NAMALWA (cell line): ENCODE measurements around the gene KIF21B.
"Not testable (repeated sequence)": the region's sequence is repeated elsewhere in the genome, so short reads cannot be mapped to it uniquely, and the experiment has no call there.

Experiments used
- DNase-seq: peaks from one replicate; pipeline ENCODE4 v3.0.0-alpha.2; 2015; ENCODE audit warnings: low spot score

KIF21B gene

GRCh38 chr1:200938955-200939354 lies 84.6 kb downstream of the KIF21B start:
- no peak for DNase-seq

GRCh38 chr1:200935286-200935962 lies 88.1 kb downstream of the KIF21B start:
- DNase-seq = not testable (repeated sequence)

DNA sequence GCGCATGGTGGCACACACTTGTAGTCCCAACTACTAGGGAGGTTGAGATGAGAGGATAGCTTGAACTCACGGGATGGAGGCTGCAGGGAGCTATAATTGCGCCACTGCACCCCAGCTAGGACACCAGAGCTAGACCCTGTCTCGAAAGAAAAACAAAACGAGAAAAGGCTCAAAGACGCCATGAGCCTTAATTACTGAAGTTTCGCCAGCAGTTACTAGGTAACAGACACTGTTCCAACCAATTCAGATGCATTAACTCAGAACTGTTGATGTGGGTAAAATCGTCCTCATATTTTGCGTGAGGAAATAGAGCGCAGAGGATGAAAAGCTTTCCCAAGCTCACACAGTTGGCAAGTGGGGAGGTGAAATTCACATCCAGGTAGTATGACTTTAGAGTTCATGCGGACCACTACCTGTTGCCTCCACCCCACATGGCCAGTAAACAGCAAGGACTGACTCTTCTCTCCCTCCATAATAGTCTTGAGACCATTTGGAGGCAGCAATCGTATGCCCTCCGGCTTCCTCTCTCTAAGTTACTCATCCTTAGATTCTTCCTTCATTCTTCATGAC lies 88.8 kb downstream of the KIF21B start:
- no peak for DNase-seq

- DNase-seq = no peak
Measured at GRCh38 chr1:200931776-200932175, 91.7 kb downstream of the KIF21B start.

DNA sequence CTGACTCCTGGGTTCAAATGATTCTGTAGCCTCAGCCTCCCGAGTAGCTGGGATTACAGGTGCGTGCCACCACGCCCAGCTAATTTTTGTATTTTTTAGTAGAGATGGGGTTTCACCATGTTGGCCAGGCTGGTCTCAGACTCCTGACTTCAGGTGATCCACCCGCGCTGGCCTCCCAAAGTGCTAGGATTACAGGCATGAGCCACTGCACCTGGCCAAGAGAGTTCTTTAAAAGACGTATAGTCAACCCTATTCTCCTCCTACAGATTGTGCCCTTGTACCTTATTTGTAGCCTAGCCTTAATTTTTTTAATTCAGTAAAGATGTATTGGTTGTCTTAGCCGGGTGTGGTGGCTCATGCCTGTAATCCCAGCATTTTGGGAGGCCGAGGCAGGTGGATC lies 93.2 kb downstream of the KIF21B start:
- DNase-seq = not testable (repeated sequence)

GRCh38 chr1:200929530-200930278 lies 93.8 kb downstream of the KIF21B start:
- DNase-seq = no peak

- no peak for DNase-seq
Measured at GRCh38 chr1:200925831-200926230, 97.7 kb downstream of the KIF21B start.

DNA sequence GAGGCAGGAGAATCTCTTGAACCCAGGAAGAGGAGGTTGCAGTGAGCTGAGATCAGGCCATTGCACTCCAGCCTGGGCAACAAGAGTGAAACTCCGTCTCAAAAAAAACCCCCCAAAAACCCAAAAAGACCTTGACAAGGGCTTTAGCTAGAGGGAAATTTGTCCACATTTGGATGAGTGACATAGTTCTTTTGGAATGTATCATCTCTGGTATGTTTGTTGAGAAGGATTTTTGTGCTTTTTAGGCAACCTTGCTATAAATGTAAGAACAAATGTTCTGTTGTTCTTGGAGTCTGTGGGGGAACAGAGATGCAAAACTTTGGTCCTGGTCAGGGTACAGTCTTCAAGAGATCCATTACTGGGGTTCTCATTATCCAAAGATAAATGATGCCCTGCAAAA lies 99.9 kb downstream of the KIF21B start:
- no peak for DNase-seq

DNA sequence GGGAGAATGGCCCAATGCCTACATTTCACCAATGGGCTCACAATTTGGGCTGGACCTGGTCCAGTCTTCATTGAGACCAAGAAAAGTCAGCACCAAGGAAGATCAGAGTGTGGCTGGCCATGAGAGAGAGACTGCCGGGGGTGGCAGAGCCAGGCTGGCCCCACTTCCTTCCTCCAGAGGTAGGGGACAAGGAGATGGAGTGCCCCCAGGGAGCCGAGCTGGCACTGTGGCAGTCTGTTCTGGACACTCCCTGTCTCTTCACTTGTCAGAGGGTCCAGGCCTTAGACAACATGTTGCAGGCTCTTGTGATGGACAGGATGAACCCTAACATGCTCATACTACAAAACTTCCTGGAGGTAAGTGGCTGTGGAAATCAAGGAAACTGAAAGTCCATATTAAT lies 101.1 kb downstream of the KIF21B start:
- no peak for DNase-seq

DNA sequence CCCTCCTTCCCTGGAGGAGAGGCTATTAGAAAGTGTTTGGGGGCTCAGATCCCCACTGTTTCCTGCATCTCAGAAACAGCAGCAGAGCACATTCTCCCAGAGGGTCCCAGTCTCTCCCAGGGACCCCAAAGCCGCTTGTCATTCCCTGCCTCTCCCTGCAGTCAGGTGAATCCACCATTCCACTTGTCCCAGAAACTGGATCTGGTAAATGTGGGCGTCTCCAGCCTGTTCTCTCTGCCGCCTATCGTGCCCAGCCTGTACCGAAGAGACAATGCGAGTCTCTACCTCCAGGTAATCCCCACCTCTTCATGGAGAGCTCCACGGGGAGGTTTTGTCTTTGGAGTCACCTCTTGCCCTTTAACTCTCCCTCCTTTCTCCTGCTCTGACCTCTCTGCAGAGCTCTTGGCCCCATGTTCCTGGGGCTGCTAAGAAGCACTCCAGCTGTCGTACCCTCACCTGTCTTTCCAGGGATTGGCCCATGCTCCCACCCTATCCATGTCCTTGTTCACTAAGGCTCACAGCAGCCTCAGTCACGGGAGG lies 101.9 kb downstream of the KIF21B start:
- DNase-seq = no peak
